ENCODE results near the gene AKAP8. TPM values are rescaled to one million over a fixed set of nuclear protein-coding genes. Genes with fewer than 3 reads are reported as not detected.
A peak's percentile ranks its signal among the peaks of the same experiment; 100 is the strongest.

AKAP8 gene
- total RNA-seq: 10 to 100 TPM; 55.6 to 59.0 TPM

DNA sequence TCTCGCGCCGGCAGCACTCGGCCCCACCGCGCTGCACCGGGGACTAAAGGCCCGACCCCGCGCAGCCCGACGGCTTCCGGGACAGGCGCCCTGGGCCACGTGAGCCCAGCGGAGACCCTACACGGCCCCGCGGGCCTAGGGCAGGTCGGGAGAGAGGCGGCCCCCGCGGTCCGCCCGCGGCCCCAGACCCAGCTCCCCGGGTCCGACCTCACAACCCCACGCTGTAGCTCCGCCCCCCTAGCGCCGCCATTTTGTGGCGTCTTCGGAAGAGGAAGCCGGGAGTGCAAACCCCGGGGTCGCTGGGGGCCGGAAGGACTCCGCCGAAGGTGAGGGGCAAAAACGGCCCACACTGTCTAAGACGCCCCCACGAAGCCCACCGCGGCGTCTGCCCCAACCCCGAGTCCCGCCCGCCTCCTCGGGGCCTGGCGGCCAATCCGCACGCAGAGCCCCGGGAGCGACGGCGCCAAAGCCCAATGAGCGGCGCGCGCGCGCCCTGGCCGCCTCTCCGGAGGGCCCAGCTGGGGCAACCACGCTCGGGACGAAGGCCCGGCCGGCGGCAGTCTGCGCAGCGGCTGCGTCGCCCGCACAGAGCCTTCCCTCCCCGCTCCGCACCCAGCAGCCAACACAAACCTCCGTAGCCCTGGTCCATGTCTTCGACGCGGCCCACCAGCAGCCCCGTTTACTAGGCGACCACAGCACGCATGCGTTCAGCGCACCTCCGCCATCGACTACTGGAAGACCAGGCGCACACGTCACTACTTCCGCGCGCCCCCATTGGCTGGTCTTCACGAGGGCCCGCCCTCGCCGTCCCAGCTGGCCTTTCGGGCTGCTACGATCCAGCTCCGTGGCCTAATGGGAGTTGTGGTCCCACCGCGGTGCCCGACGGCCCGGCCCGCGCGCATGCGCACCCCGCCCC, at the start of gene AKAP8:
Gene AKAP8 (minus strand): TSS at position 705 of the 916 bp plus-strand sequence. CDS start 56 bp downstream, at position 649.
- peaks cover 11% of the 10 kb centered on the region for H3K36me3 Mint-ChIP-seq
- peak within 1 kb of the TSS; percentile 100 for H3K27ac Mint-ChIP-seq
- H3K4me1 Mint-ChIP-seq: peaks cover 41% of the 10 kb centered on the region
- no peaks in the 10 kb centered on the region for H3K9me3 Mint-ChIP-seq (ENCODE audit: low read depth)
- DNase-seq (peak; percentile 98), ATAC-seq (peak; percentile 88)
- CTCF ChIA-PET: interaction anchor here (0.5 to 3.6 kb wide), 15 partner anchors 13 to 202 kb away, joined by 3 to 29 read pairs (median 4); partner anchors contain the start of genes AKAP8L, BRD4 and RASAL3
- no peaks in the 10 kb centered on the region for H3K27me3 Mint-ChIP-seq
- H3K4me3 Mint-ChIP-seq: peak within 1 kb of the TSS; percentile 84

DNA sequence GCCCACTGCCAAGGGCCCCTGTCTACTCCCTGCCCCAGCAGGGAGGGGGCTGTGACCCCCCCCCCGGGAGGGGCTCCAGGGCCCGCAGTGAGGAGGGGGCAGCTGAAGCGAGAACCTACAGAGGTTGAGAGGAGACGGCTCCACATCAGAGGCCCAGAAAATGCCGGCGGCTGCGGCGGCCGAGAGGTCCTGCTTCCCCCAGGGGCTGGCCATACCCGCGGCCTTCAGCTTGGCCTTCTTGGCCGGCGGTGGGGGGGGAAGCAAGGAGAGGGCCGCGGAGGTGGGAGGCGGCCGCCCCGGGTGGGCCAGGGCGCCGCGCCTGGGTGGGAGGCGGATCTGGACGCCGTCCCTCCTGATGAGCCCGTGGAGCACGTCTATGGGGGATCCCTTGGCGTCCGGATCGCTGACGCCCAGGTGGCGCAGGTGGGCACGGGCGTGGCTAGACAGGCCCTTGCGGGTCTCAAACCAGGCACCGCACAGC, 48.4 kb upstream of the AKAP8 start:
- CTCF ChIA-PET: interaction anchor here (1.2 to 4.6 kb wide), 2 partner anchors 8 to 123 kb away, joined by 3 to 36 read pairs; partner anchors contain the start of gene AKAP8L
- no peak overlapping the region for H3K4me3 Mint-ChIP-seq
- H3K36me3 Mint-ChIP-seq: peaks cover 42% of the 10 kb centered on the region
- no peaks in the 10 kb centered on the region for H3K9me3 Mint-ChIP-seq (ENCODE audit: low read depth)
- H3K27me3 Mint-ChIP-seq: no peaks in the 10 kb centered on the region
- no peak for DNase-seq
- no peak for ATAC-seq
- peaks cover 21% of the 10 kb centered on the region for H3K4me1 Mint-ChIP-seq
- no peak overlapping the region for H3K27ac Mint-ChIP-seq

DNA sequence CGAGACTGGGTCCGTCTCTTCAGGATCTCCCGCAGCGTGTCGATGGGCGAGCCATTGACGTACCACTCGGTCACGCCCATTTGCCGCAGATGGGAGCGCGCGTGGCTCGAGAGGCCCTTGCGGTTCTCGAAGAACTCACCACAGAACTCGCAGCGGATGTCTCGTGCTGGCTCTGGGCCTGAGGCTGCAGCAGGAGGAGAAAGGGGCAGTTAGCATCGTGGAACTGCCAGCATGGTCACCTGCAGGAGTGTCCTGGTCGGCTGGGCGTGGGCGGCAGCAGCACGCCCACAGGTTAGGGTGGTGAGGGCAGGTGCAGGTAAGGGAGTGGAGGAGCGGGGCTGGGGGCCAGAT, 47.7 kb upstream of the AKAP8 start:
- H3K27me3 Mint-ChIP-seq: no peaks in the 10 kb centered on the region
- H3K4me1 Mint-ChIP-seq: peaks cover 20% of the 10 kb centered on the region
- ATAC-seq (no peak), DNase-seq (no peak)
- H3K27ac Mint-ChIP-seq: no peak overlapping the region
- H3K9me3 Mint-ChIP-seq (ENCODE audit: low read depth): no peaks in the 10 kb centered on the region
- H3K36me3 Mint-ChIP-seq: peaks cover 49% of the 10 kb centered on the region
- no peak overlapping the region for H3K4me3 Mint-ChIP-seq
- CTCF ChIA-PET: interaction anchor here (4.6 kb wide), 1 partner anchor 7 kb away, joined by 36 read pairs; the partner anchor contains the start of gene AKAP8L

DNA sequence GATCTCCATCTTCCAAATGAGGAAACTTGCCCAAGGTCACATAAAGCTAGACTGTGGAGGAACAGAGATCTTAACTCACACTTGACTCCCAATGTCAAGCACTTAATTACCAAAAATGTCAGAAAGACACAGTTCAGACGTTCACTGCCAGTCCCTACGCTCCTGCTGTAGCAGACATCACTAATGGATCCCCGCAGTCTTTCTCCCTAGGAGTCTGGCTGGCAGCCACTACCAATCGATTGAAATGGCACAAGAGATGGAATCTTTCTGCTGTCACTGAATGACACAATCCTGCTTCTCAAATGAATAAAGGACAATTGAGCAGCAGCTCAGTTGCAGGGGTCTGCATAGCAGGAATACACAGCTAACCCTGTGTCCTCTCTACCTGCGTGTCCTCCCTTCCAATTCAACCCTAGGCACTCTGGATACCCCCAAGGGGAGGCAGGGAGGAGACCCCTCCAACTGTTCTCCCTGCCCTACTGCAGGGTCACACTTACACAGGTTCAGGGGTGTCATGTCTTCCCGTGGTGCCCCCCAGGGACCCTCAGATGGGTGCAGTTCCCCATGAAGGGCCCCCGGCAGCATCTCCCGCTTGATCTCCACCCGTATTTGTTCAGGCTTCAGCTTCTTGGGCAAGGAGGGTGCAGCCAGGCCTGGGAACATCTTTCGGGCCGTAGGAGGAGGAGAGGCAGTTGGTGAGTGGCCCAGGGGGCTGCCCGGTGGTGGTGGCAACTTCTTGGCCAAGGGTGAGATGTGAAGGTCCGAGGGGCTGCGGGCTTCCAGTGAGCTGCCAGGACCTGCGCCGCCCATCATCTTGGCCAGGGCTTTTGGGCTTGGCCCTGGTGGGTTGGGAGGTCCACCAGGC, 47.1 kb upstream of the AKAP8 start:
- H3K4me1 Mint-ChIP-seq: peaks cover 17% of the 10 kb centered on the region
- ATAC-seq: no peak
- H3K4me3 Mint-ChIP-seq: no peak overlapping the region
- DNase-seq: no peak
- H3K36me3 Mint-ChIP-seq: peaks cover 49% of the 10 kb centered on the region
- H3K27me3 Mint-ChIP-seq: no peaks in the 10 kb centered on the region
- CTCF ChIA-PET: interaction anchor here (1.5 kb wide), 1 partner anchor 129 kb away, joined by 4 read pairs; no protein-coding TSS in a partner anchor
- no peak overlapping the region for H3K27ac Mint-ChIP-seq
- no peaks in the 10 kb centered on the region for H3K9me3 Mint-ChIP-seq (ENCODE audit: low read depth)

DNA sequence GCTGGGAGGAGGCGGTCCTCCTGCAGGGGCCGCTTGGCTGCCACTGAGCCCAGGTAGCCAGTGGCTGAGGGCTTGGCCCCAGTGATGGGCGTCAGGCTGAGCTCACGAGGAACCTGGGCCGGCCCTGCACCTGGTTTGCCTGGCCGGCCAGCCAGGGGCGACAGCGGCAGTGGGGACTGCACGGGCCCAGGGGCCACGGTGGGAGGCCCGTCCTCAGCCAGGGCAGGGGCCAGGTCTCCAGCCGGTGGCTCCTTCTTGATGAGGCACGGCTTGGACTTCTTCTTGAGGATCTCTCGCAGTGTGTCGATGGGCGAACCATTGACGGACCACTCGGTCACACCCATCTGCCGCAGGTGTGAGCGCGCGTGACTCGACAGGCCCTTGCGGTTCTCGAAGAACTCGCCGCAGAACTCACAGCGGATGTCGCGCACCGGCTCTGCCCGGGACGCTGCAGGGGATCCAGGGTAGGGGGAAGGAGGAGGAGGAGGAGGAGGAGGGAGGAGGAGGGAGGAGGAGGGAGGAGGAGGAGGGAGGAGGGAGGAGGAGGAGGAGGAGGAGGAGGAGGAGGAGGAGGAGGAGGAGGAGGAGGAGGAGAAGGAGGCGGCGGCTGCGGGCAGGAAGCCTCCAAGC, 45.8 kb upstream of the AKAP8 start:
- ATAC-seq: no peak
- H3K36me3 Mint-ChIP-seq: peaks cover 48% of the 10 kb centered on the region
- H3K4me3 Mint-ChIP-seq: no peak overlapping the region
- CTCF ChIA-PET: interaction anchor here (1.5 kb wide), 1 partner anchor 130 kb away, joined by 4 read pairs; no protein-coding TSS in a partner anchor
- H3K4me1 Mint-ChIP-seq: peaks cover 6% of the 10 kb centered on the region
- H3K27ac Mint-ChIP-seq: no peak overlapping the region
- H3K9me3 Mint-ChIP-seq (ENCODE audit: low read depth): no peaks in the 10 kb centered on the region
- no peaks in the 10 kb centered on the region for H3K27me3 Mint-ChIP-seq
- DNase-seq: no peak

DNA sequence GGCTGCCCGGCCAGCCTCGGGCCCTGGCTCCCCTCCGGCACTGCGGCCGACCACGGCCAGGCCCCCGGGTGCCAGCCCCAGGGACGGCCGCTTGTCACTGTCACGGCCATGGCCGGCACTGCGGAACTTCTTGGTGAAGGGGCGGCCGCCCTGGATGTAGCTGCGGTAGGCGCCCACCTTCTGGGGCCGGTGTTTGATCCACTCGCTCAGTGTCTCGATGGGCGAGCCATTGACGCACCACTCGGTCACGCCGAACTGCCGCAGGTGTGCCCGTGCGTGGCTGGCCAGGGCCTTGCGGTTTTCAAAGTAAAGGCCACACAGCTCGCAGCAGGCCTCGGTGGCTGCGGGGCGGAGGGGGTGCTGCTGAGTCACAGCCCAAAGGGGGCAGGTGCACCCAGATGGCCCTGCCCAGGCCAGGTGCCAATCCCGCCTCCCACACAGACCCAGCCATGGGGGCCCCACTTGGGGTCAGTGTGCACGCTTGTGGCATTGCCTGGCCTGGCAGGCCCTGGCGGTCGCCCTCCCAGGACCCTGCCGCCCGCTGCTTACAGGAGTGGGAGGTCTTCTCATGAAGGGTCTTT, 45.2 kb upstream of the AKAP8 start:
- H3K4me1 Mint-ChIP-seq: peaks cover 8% of the 10 kb centered on the region
- no peak overlapping the region for H3K4me3 Mint-ChIP-seq
- no peak for ATAC-seq
- DNase-seq: no peak
- no peaks in the 10 kb centered on the region for H3K27me3 Mint-ChIP-seq
- CTCF ChIA-PET: no interaction called here
- H3K27ac Mint-ChIP-seq: no peak overlapping the region
- peaks cover 47% of the 10 kb centered on the region for H3K36me3 Mint-ChIP-seq
- H3K9me3 Mint-ChIP-seq (ENCODE audit: low read depth): no peaks in the 10 kb centered on the region

DNA sequence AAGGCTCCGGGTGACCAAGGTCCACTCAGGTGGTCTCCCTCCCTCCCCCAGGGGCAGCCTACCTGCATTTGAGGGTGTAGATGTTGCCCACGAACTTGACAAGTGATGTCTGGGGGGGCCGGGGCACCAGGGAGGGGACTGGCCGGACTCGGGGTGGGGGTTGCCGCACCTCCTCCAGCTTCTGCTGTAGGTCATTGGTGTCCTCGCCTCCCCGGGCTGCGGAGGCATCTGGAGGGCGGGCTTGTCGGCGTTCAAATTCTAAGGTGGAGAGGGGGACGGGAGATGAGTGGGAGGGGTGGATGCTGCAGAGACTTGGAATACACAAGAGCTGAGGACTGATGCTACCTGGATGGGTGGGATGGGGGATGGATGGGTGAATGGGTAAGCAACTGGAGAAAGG, 44.5 kb upstream of the AKAP8 start:
- no peak for DNase-seq
- Mint-ChIP-seq H3K4me1 (peaks cover 14% of the 10 kb centered on the region), H3K9me3 (ENCODE audit: low read depth) (no peaks in the 10 kb centered on the region), H3K36me3 (peaks cover 47% of the 10 kb centered on the region), H3K4me3 (no peak overlapping the region), H3K27ac (no peak overlapping the region), H3K27me3 (no peaks in the 10 kb centered on the region)
- CTCF ChIA-PET: no interaction called here
- no peak for ATAC-seq

DNA sequence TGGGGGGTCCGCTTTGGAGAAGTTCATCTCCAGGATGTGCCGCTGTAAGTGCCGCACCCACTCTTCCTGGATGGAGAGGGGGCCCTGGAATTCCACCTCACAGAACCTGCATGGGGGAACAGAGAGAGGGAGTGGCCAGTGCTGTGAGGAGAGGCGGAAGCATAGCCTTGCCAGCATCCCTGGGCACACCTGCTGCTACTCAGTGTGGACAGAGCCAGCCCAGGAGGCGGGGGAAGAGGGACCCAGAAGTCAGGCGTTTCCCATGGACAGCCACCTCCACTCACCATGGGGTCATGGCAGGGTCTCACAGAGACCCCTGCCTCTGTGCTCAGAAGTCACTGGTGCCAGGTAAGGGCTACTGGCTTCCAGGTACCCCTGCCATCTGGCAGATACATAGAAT, 43.5 kb upstream of the AKAP8 start:
- no peaks in the 10 kb centered on the region for H3K27me3 Mint-ChIP-seq
- CTCF ChIA-PET: no interaction called here
- no peak overlapping the region for H3K4me3 Mint-ChIP-seq
- H3K27ac Mint-ChIP-seq: no peak overlapping the region
- DNase-seq: no peak
- H3K4me1 Mint-ChIP-seq: peaks cover 15% of the 10 kb centered on the region
- no peaks in the 10 kb centered on the region for H3K9me3 Mint-ChIP-seq (ENCODE audit: low read depth)
- no peak for ATAC-seq
- H3K36me3 Mint-ChIP-seq: peaks cover 48% of the 10 kb centered on the region

DNA sequence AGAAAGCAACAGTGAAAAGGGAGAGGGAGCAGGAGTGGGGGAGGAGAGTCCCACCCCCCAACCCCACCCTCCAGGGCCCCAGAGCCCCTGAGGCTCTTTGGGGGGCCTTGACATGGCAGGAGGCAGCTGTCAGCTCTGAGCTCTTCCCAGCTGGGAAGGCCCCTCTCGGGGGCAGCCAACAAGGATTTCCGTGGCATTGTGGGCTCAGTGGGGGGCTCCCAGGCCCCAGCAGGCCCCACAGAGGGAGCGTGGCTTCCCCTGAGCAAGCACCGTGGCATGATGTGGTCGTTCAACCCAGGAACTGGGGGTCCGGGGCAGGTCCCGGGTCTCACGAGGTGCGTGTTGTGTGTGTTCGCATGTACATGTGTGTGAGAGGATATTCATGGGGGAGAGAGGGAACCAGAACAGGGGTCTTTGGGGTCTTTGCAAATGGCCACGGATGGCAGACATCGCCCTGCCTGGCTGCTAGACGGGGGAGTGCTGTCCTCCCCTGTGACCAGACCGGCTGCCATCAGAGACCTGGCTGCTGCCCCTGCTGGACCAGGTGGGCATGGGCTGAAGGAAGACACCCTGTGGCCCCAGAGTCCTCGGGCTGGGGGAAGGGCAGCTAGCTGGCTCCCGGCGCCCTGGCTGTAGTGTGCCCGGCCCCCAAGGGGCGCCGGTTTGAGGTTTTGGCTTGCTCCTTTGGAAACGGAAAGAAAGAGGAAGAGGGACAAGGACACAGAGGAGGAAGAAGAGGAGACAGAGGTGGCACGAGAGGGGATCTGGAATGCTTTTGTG, 42.9 kb upstream of the AKAP8 start:
- no peak overlapping the region for H3K27ac Mint-ChIP-seq
- H3K9me3 Mint-ChIP-seq (ENCODE audit: low read depth): no peaks in the 10 kb centered on the region
- DNase-seq (no peak), ATAC-seq (no peak)
- no peaks in the 10 kb centered on the region for H3K27me3 Mint-ChIP-seq
- peaks cover 21% of the 10 kb centered on the region for H3K4me1 Mint-ChIP-seq
- H3K36me3 Mint-ChIP-seq: peaks cover 46% of the 10 kb centered on the region
- no peak overlapping the region for H3K4me3 Mint-ChIP-seq
- CTCF ChIA-PET: interaction anchor here (4.0 to 7.6 kb wide), 2 partner anchors 7 to 130 kb away, joined by 36 to 198 read pairs; no protein-coding TSS in a partner anchor

DNA sequence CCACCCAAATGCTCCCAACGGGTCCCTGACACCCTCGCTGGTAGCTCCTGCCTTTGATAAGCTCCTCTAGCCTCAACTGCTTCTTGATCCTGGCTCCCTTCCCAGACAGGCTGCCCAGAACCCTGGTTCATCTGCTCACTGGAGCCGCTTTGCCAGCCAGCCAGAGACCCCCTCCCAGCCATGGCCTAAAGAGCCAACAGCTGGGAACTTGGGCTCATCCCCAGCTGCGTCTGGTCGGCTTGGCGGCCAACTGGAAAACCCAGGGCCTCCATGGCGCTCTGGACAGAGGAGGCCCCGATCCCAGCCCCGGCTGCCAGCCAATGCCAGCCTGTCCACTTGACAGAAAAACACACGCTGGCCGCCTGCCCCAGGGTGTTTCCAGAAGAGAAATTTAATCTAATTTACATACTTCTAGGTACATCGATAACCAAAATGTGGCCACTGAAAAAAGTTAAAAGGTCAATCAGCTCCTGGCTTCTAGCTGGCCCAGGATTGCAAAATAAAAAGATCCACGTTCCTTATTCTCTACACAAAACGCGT, 42.2 kb upstream of the AKAP8 start:
- Mint-ChIP-seq H3K9me3 (ENCODE audit: low read depth) (no peaks in the 10 kb centered on the region), H3K4me1 (peaks cover 27% of the 10 kb centered on the region), H3K36me3 (peaks cover 39% of the 10 kb centered on the region), H3K27me3 (no peaks in the 10 kb centered on the region), H3K27ac (no peak overlapping the region), H3K4me3 (no peak overlapping the region)
- CTCF ChIA-PET: interaction anchor here (1.2 to 7.6 kb wide), 3 partner anchors 8 to 245 kb away, joined by 5 to 198 read pairs (median 36); no protein-coding TSS in a partner anchor
- ATAC-seq (no peak), DNase-seq (no peak)

DNA sequence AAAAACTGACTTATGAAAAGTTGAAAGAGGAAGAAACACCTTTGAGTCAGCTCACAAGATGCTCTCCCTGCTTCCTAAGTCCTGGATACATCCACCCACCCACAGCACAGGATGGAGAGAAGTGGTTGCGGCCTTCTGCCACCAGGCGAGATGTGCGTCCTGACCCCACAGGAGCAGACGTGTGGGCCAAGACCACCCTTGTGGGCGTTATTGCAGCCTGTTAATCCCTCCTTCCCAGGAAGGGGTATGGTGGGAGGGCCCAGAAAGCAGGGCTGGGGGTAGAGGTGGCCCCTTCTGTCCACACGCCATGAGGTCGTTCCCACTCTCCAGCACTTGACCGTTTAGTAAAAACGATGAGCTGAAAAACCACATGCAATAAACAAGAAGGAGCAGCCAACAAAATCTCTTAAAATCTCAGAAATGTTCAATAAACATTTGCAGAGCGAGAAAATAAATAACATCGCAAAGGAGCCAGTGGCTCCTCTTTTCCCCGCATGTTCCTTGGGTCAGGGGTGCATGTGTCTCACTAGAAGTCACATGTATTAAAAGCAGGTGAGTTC, 41.6 kb upstream of the AKAP8 start:
- no peak for ATAC-seq
- CTCF ChIA-PET: interaction anchor here (1.2 to 7.6 kb wide), 3 partner anchors 8 to 244 kb away, joined by 5 to 198 read pairs (median 36); no protein-coding TSS in a partner anchor
- Mint-ChIP-seq H3K27me3 (no peaks in the 10 kb centered on the region), H3K4me3 (no peak overlapping the region), H3K9me3 (ENCODE audit: low read depth) (no peaks in the 10 kb centered on the region), H3K27ac (no peak overlapping the region), H3K4me1 (peaks cover 33% of the 10 kb centered on the region), H3K36me3 (peaks cover 37% of the 10 kb centered on the region)
- DNase-seq: no peak

Measured in activated CD8-positive, alpha-beta memory T cell treated with anti-CD3 and anti-CD28 coated beads, Interleukin-2, amount 10 ng/mL, durations not matched to agents 7 days and 5 days (primary cell).